ENCODE measurements around the gene JARID2.
"Not testable (repeated sequence)": the region's sequence is repeated elsewhere in the genome, so short reads cannot be mapped to it uniquely, and the experiment has no call there.

JARID2 gene

DNA sequence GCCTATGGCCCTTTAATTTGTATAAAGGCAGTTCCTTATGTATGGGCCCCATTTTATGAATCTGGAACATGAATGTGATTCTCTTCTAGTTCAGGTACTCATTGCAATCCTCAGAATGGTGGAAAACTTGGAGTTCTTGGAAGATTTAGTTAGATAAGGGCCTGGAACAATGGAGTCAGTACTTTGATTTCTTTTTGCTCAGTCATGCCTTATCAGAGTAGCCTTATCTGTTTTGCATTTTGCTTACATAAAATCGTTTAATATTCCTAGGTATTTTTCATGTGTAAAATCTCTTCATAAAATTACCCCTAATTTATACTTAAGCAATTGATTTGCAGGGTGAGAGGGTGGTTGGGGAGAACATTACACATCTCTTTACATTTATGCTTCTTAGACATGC, 160.6 kb downstream of the JARID2 start:
- no peak overlapping the region for H3K4me3 Mint-ChIP-seq
- H3K27me3 Mint-ChIP-seq: no peaks in the 10 kb centered on the region
- H3K9me3 Mint-ChIP-seq (ENCODE audit: low read depth): no peaks in the 10 kb centered on the region
- peaks cover 1% of the 10 kb centered on the region for H3K36me3 Mint-ChIP-seq
- H3K4me1 Mint-ChIP-seq (ENCODE audit: low read depth): peaks cover 90% of the 10 kb centered on the region
- no peak overlapping the region for H3K27ac Mint-ChIP-seq

- no peaks in the 10 kb centered on the region for H3K27me3 Mint-ChIP-seq
- no peak overlapping the region for H3K27ac Mint-ChIP-seq
- peaks cover 86% of the 10 kb centered on the region for H3K4me1 Mint-ChIP-seq (ENCODE audit: low read depth)
- no peaks in the 10 kb centered on the region for H3K9me3 Mint-ChIP-seq (ENCODE audit: low read depth)
- peaks cover 7% of the 10 kb centered on the region for H3K36me3 Mint-ChIP-seq
- H3K4me3 Mint-ChIP-seq: no peak overlapping the region
These were observed 162.1 kb downstream of the JARID2 start for GRCh38 chr6:15408008-15408407.

GRCh38 chr6:15408758-15409157, 162.9 kb downstream of the JARID2 start:
- Mint-ChIP-seq H3K27me3 (no peaks in the 10 kb centered on the region), H3K27ac (peak overlapping the region; percentile 29), H3K4me1 (ENCODE audit: low read depth) (peaks cover 81% of the 10 kb centered on the region), H3K36me3 (peaks cover 7% of the 10 kb centered on the region), H3K4me3 (no peak overlapping the region), H3K9me3 (ENCODE audit: low read depth) (no peaks in the 10 kb centered on the region)

- peaks cover 78% of the 10 kb centered on the region for H3K4me1 Mint-ChIP-seq (ENCODE audit: low read depth)
- peaks cover 9% of the 10 kb centered on the region for H3K36me3 Mint-ChIP-seq
- H3K9me3 Mint-ChIP-seq (ENCODE audit: low read depth): no peaks in the 10 kb centered on the region
- no peaks in the 10 kb centered on the region for H3K27me3 Mint-ChIP-seq
- H3K4me3 Mint-ChIP-seq: no peak overlapping the region
- H3K27ac Mint-ChIP-seq: peak overlapping the region; percentile 50
These were observed 163.6 kb downstream of the JARID2 start for GRCh38 chr6:15409301-15410125.

GRCh38 chr6:15410126-15410391, 164.2 kb downstream of the JARID2 start:
- peaks cover 10% of the 10 kb centered on the region for H3K36me3 Mint-ChIP-seq
- H3K27ac Mint-ChIP-seq: peak overlapping the region; percentile 50
- peaks cover 73% of the 10 kb centered on the region for H3K4me1 Mint-ChIP-seq (ENCODE audit: low read depth)
- H3K4me3 Mint-ChIP-seq: no peak overlapping the region
- no peaks in the 10 kb centered on the region for H3K27me3 Mint-ChIP-seq
- no peaks in the 10 kb centered on the region for H3K9me3 Mint-ChIP-seq (ENCODE audit: low read depth)

DNA sequence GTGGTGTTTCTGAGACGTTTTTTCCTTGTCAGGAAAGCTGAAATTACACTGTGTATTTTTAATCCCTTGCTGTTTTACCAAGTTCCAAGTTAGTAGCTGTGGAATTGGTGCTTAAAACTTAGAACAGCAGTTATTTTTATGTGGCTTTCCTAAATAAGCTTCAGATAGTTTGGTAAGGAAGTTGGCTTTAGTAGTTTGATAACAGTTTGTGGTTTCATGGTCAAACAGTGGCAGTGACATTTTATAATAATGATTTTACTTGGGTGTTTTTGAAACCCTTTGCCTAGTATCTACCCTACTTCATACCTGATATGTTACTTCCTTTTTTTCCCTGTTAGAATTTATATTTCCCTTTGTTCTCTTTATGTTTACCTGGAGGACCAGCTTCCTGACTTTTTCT, 164.9 kb downstream of the JARID2 start:
- Mint-ChIP-seq H3K4me1 (ENCODE audit: low read depth) (peaks cover 68% of the 10 kb centered on the region), H3K36me3 (peaks cover 10% of the 10 kb centered on the region), H3K27me3 (no peaks in the 10 kb centered on the region), H3K27ac (peak overlapping the region; percentile 52), H3K9me3 (ENCODE audit: low read depth) (no peaks in the 10 kb centered on the region), H3K4me3 (peak overlapping the region; percentile 42)

DNA sequence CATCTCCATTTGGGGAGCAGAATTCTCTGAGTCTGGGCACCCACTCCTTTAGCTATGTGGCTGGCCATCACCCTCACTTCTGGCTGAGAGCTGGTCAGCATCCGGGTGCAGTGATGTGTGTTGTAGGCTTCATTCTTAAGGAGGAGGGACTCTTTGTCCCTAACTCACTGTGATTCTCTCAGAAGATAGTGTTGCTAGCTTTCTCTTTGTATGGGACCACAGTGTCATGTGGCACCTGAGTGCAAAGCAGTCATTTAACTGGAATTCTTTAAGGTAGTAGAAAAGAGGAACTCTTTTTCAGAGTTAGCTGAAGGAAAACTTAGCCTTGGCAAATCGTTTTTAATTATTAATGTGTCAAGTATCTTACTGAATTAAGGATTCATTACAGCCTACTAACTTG, 165.9 kb downstream of the JARID2 start:
- H3K9me3 Mint-ChIP-seq (ENCODE audit: low read depth): no peaks in the 10 kb centered on the region
- peak overlapping the region; percentile 52 for H3K27ac Mint-ChIP-seq
- peaks cover 61% of the 10 kb centered on the region for H3K4me1 Mint-ChIP-seq (ENCODE audit: low read depth)
- H3K4me3 Mint-ChIP-seq: peak overlapping the region; percentile 42
- H3K36me3 Mint-ChIP-seq: peaks cover 11% of the 10 kb centered on the region
- no peaks in the 10 kb centered on the region for H3K27me3 Mint-ChIP-seq

DNA sequence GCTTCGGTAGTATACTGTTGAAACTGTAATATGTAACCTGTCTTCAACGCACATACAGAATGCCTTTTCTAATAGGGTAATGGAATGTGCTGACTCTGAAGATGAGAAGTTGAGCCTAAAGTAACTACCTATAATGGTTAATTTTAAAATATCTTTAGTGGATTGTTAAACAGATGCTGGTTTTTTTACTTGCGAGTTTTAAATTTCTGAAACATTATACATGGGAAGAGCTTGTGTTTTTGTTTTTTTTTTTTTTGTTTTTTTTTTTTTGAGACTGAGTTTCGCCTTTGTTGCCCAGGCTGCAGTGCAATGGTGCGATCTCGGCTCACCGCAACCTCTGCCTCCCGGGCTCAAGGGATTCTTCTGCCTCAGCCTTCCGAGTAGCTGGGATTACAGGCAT, 166.9 kb downstream of the JARID2 start:
- H3K27me3 Mint-ChIP-seq: no peaks in the 10 kb centered on the region
- no peaks in the 10 kb centered on the region for H3K9me3 Mint-ChIP-seq (ENCODE audit: low read depth)
- no peak overlapping the region for H3K27ac Mint-ChIP-seq
- peaks cover 65% of the 10 kb centered on the region for H3K4me1 Mint-ChIP-seq (ENCODE audit: low read depth)
- H3K4me3 Mint-ChIP-seq: no peak overlapping the region
- H3K36me3 Mint-ChIP-seq: peaks cover 14% of the 10 kb centered on the region

DNA sequence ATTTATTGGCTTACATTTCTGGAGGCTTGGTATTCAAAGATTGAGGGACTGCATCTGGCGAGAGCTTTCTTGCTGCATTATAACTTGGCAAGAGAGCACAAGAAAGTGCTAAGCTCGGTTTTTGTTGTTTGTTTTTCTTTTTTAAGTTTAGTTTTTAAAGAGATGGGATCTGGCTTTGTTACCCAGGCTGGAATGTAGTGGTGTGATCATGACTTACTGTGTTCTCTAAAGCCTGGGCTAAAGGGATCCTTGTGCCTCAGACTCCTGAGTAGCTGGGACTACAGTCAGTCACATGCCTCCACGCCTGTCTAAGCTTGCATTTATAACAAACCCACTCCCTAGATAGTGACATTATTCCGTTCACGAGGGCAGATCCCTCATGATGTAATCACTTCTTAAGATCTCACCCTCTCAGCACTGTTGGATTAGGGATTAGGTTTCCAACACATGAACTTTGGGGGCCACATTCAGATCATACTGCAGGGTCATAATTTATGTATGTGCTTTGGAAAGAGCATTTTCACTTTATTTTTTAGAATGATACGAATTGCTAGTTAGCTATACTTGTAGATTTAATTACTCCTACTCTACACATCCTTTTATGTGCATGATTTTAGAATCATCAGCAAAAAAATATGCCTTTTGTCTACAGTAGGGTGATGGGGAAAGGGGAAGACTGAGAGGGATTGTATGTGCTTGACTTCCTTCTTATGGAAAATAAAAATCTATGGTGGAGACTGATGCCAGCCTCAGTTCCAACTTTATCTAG, 167.8 kb downstream of the JARID2 start:
- no peak overlapping the region for H3K4me3 Mint-ChIP-seq
- no peak overlapping the region for H3K27ac Mint-ChIP-seq
- no peaks in the 10 kb centered on the region for H3K27me3 Mint-ChIP-seq
- peaks cover 19% of the 10 kb centered on the region for H3K36me3 Mint-ChIP-seq
- H3K4me1 Mint-ChIP-seq (ENCODE audit: low read depth): peaks cover 67% of the 10 kb centered on the region
- H3K9me3 Mint-ChIP-seq (ENCODE audit: low read depth): peaks cover 3% of the 10 kb centered on the region

- H3K4me3 Mint-ChIP-seq: no peak overlapping the region
- peaks cover 5% of the 10 kb centered on the region for H3K9me3 Mint-ChIP-seq (ENCODE audit: low read depth)
- H3K4me1 Mint-ChIP-seq (ENCODE audit: low read depth): peaks cover 62% of the 10 kb centered on the region
- no peaks in the 10 kb centered on the region for H3K27me3 Mint-ChIP-seq
- peak overlapping the region; percentile 62 for H3K27ac Mint-ChIP-seq
- peaks cover 21% of the 10 kb centered on the region for H3K36me3 Mint-ChIP-seq
These were observed 168.4 kb downstream of the JARID2 start for GRCh38 chr6:15414235-15414612.

- Mint-ChIP-seq H3K9me3 (ENCODE audit: low read depth) (peaks cover 11% of the 10 kb centered on the region), H3K36me3 (peaks cover 29% of the 10 kb centered on the region), H3K4me1 (ENCODE audit: low read depth) (peaks cover 52% of the 10 kb centered on the region)
- not testable (repeated sequence) for H3K4me3 Mint-ChIP-seq, H3K27ac Mint-ChIP-seq, H3K27me3 Mint-ChIP-seq
These were observed 169.8 kb downstream of the JARID2 start for GRCh38 chr6:15415622-15416021.

GRCh38 chr6:15416932-15417509, 171.2 kb downstream of the JARID2 start:
- Mint-ChIP-seq H3K27ac (peak overlapping the region; percentile 77), H3K36me3 (peaks cover 23% of the 10 kb centered on the region)

DNA sequence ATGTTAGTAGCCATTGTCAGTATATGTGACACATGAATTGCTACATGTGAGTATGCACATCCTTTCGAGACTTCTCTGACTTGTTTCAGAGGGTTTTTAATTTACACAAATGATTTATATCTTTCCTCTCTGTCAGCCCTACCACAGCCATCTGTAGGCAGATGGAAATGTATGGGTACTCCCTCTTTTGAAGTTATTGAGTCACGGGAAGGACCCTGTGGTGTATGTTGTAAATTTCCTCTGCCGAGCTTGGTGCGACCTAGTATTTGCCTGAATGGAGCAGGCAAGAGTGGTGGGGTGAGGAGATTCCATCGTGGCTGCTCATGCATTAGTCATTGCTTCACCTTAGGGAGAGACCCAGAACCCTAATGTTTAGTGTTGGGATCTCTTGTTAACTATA, 171.9 kb downstream of the JARID2 start:
- Mint-ChIP-seq H3K9me3 (ENCODE audit: low read depth) (peaks cover 11% of the 10 kb centered on the region), H3K36me3 (peaks cover 22% of the 10 kb centered on the region), H3K4me1 (ENCODE audit: low read depth) (peaks cover 53% of the 10 kb centered on the region), H3K4me3 (peak overlapping the region; percentile 10), H3K27ac (peak overlapping the region; percentile 77), H3K27me3 (no peaks in the 10 kb centered on the region)

More at GRCh38 chr6:15416932-15417509, 171.2 kb downstream of the JARID2 start:
- Mint-ChIP-seq H3K9me3 (ENCODE audit: low read depth) (peaks cover 11% of the 10 kb centered on the region), H3K27me3 (no peaks in the 10 kb centered on the region), H3K4me3 (peak overlapping the region; percentile 3), H3K4me1 (ENCODE audit: low read depth) (peaks cover 52% of the 10 kb centered on the region)

DNA sequence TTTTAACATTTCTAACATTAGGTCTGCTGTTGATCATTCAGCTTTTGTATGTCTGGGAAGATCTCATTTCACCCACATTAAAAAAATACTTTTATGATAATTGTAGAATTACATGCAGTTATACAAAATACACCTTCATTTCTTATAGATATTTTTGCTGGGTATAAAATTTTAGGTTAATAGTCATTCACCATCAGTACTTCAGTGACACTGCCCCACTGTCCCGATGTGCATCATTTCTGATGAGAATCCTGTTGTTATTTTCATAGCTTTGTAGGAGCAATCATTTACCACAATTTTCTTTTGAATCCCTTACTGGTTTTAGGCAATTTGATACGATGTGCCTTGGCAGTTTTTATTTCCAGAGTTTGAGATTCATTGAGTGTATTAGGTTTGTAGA, 173.6 kb downstream of the JARID2 start:
- no peak overlapping the region for H3K4me3 Mint-ChIP-seq
- peaks cover 20% of the 10 kb centered on the region for H3K36me3 Mint-ChIP-seq
- no peaks in the 10 kb centered on the region for H3K27me3 Mint-ChIP-seq
- H3K4me1 Mint-ChIP-seq (ENCODE audit: low read depth): peaks cover 62% of the 10 kb centered on the region
- H3K9me3 Mint-ChIP-seq (ENCODE audit: low read depth): peaks cover 11% of the 10 kb centered on the region
- no peak overlapping the region for H3K27ac Mint-ChIP-seq

- peak overlapping the region; percentile 60 for H3K4me3 Mint-ChIP-seq
- H3K9me3 Mint-ChIP-seq (ENCODE audit: low read depth): peaks cover 11% of the 10 kb centered on the region
- H3K27me3 Mint-ChIP-seq: no peaks in the 10 kb centered on the region
- peak overlapping the region; percentile 83 for H3K27ac Mint-ChIP-seq
- H3K36me3 Mint-ChIP-seq: peaks cover 23% of the 10 kb centered on the region
- peaks cover 67% of the 10 kb centered on the region for H3K4me1 Mint-ChIP-seq (ENCODE audit: low read depth)
These were observed 175.1 kb downstream of the JARID2 start for GRCh38 chr6:15420959-15421438.

Data from activated naive CD8-positive, alpha-beta T cell (primary cell).